Prostate gland (tissue), 2 donors: ENCODE results near the gene CD24.

Experiments used
- POLR2AphosphoS5 ChIP-seq: sonication (generic); formaldehyde crosslinking; IDR thresholded peaks from one replicate; pipeline ENCODE4 v1.6.1; 2017; ENCODE audit warnings: antibody characterized with exemption
- TF ChIP-seq, protein P1 (sequence below), 4 experiments: fragments of 200-600 bp in 2 of 4; fragments of 450-650 bp in 2 of 4; sonication (generic) in 2 of 4; IDR thresholded peaks; 1 replicate in 3 of 4; 2 replicates in 1 of 4; pipeline ENCODE4 v1.5.1; 2016 to 2019; ENCODE audit warnings: antibody characterized with exemption in 4 of 4, mild to moderate bottlenecking in 2 of 4, moderate library complexity in 2 of 4

DNA sequence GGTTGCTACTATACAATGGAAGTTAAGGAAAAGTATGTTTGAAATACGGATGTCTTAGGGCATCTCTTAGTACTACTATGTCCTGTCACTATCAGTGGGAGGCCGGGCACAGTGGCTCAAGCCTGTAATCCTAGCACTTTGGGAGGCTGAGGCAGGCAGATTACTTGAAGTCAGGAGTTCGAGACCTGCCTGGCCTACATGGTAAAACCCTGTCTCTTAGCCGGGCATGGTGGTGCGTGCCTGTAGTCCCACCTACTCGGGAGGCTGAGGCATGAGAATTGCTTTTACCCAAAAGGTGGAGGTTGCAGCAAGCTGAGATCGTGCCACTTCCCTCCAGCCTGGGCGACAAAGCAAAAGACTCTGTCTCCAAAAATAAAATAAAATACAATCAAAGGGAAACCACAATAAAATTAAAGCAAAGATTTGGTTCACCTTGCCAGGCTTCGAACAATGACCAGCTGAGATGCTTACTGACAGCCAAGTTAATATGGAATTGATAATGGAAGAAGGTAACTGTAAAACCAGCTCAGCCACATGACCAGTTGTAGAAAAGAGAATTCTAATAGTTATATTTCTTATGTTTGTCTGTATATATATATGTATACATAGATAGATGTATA, 6.5 kb downstream of the CD24 start:
- TF ChIP-seq, protein P1, sequence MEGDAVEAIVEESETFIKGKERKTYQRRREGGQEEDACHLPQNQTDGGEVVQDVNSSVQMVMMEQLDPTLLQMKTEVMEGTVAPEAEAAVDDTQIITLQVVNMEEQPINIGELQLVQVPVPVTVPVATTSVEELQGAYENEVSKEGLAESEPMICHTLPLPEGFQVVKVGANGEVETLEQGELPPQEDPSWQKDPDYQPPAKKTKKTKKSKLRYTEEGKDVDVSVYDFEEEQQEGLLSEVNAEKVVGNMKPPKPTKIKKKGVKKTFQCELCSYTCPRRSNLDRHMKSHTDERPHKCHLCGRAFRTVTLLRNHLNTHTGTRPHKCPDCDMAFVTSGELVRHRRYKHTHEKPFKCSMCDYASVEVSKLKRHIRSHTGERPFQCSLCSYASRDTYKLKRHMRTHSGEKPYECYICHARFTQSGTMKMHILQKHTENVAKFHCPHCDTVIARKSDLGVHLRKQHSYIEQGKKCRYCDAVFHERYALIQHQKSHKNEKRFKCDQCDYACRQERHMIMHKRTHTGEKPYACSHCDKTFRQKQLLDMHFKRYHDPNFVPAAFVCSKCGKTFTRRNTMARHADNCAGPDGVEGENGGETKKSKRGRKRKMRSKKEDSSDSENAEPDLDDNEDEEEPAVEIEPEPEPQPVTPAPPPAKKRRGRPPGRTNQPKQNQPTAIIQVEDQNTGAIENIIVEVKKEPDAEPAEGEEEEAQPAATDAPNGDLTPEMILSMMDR (IDR thresholded peaks at IDR 0.05), result no peak
- no peak for TF ChIP-seq POLR2AphosphoS5
